Naive B cell (primary cell): ENCODE data around the gene COX5B. TPM values are rescaled to one million over a fixed set of nuclear protein-coding genes. Genes with fewer than 3 reads are reported as not detected.

Experiments
- ATAC-seq, 2 donors: fragments of 150-1000 bp; cut with Tn5 transposase; 2 replicates each; pipeline ENCODE4 v1.10.0; 2021; ENCODE audit warnings: low read depth in 2 of 2, mild to moderate bottlenecking in 2 of 2, moderate library complexity in 2 of 2
- DNase-seq: peaks from one replicate; pipeline ENCODE4 v3.0.0; 2022
- H3K27ac Mint-ChIP-seq, 6 donors: one replicate each; pipeline ENCODE4 v1.8.0; 2020 to 2022; ENCODE audit warnings: mild to moderate bottlenecking in 6 of 6, mixed read lengths in 6 of 6, moderate library complexity in 5 of 6, inconsistent platforms in 2 of 6
- H3K27me3 Mint-ChIP-seq, 3 donors: one replicate each; pipeline ENCODE4 v1.8.0; 2021 to 2022; ENCODE audit warnings: mixed read lengths in 3 of 3, mild to moderate bottlenecking in 1 of 3
- H3K36me3 Mint-ChIP-seq, 2 donors: one replicate each; pipeline ENCODE4 v1.8.0; 2020 to 2022; ENCODE audit warnings: mixed read lengths in 2 of 2, inconsistent platforms in 1 of 2, mild to moderate bottlenecking in 1 of 2
- H3K4me1 Mint-ChIP-seq, 3 donors: one replicate each; pipeline ENCODE4 v1.8.0; 2020 to 2022; ENCODE audit warnings: mixed read lengths in 3 of 3, inconsistent platforms in 1 of 3, mild to moderate bottlenecking in 1 of 3, moderate library complexity in 1 of 3
- H3K4me3 Mint-ChIP-seq, 8 donors: one replicate each; pipeline ENCODE4 v1.8.0; 2020 to 2022; ENCODE audit warnings: mild to moderate bottlenecking in 8 of 8, mixed read lengths in 8 of 8, moderate library complexity in 8 of 8, inconsistent platforms in 2 of 8
- H3K9me3 Mint-ChIP-seq, 7 donors: one replicate each; pipeline ENCODE4 v1.8.0; 2020 to 2022; ENCODE audit warnings: mixed read lengths in 7 of 7, mild to moderate bottlenecking in 5 of 7, inconsistent platforms in 2 of 7, moderate library complexity in 1 of 7
- polyA plus RNA-seq, 6 donors: library from polyadenylated mRNA; unstranded; fragments of 300-500 nt; fragmentation: Illumina TruSeq; gene quantifications; one replicate each; pipeline ENCODE4 v1.2.3, GENCODE V29; 2021; ENCODE audit warnings: low read depth in 6 of 6

The COX5B gene
- polyA plus RNA-seq, 6 donors from 2014 or later = 280 to 362 (median 320) TPM

DNA sequence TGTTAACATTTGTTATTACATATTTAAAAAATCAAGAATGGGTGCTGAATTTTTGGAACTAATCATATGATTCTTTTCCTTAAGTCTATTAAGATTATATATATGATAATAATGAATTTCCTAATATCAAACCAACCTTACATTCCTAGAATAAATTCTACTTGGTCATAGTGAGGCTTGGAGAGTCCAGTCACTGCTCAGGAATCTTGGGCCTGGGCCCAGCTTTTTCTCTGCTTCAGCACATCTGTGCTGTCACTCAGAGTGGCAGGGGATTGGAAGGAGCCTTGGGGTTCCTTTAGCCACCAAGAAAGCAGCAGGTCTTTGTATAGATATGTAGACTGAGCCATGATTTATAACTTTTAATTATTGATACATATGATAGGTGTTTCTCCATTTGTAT, 47.6 kb downstream of the COX5B start:
- Mint-ChIP-seq H3K36me3 (no peaks in the 10 kb centered on the region), H3K27me3 (peaks cover 0 to 4% (median 0%) of the 10 kb centered on the region in 3 donors), H3K27ac (no peak overlapping the region), H3K4me1 (peaks cover 4 to 15% (median 11%) of the 10 kb centered on the region in 3 donors), H3K9me3 (no peaks in the 10 kb centered on the region), H3K4me3 (no peak overlapping the region)
- ATAC-seq = no peak
- DNase-seq = no peak

DNA sequence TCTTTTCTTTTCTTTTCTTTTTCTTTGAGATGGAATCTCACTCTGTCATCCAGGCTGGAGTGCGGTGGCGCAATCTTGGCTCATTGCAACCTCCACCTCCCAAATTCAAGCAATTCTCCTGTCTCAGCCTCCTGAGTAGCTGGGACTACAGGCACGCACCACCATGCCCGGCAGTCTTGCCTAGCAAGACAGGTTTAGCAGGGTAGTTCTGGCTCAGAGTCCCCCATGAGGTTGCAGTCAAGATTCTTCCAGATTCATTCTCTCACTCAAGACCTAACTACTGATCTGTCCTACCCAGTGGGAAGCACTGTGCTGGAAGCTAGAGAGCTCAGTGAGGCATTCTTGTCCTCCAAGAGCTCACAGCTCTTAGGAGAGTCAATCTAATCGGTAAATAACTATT, 49.9 kb downstream of the COX5B start:
- Mint-ChIP-seq H3K4me3 (no peak overlapping the region), H3K4me1 (peaks cover 4 to 23% (median 17%) of the 10 kb centered on the region in 3 donors)
- no peak for ATAC-seq

DNA sequence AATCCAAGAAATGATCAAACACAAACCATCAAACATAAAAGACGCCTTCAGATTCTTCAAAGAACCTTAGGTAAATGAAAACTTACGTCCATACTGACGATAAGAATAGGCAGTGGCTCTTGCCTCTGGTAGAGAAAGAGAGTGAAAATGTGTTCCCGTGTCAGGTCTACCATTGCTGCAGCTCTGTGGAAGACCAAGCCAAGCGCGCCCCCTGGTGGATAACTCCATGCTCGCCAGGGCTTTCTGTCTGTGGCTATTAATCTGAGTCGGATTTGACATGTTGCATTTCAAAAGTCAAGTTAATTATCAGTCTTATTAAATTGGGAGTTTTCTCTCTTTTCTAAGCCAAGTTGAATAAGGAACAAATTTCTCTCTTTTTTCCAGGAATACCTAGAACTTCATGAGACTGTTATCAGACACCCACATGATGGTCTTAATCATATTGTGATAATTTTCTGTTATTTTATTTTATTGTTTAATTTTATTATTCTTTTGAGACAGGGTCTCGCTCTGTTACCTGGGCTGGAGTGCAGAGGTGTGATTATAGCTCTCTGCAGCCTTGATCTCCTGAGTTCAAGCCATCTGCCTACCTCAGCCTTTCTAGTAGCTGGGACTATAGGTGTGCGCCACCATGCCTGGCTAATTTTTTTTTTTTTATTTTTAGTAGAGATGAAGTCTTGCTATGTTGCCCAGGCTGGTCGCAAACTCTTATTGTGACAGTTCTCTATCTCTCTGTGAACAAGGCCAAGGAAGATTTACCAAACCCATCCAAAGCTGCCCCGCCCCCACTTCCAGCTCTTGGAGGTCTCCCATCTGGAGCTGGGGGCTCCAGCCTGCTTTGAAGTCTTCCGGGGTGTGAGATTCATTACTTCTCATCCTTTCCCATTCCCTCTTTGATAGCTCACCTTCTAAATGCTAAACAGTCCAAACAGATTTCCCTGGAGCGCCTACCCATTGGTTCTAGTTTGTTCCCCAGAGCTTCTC, 51.7 kb downstream of the COX5B start:
- peak overlapping the region in 1 of 6 donors; percentile 66 for H3K27ac Mint-ChIP-seq
- peaks cover 4 to 14% (median 13%) of the 10 kb centered on the region in 3 donors for H3K4me1 Mint-ChIP-seq
- DNase-seq = peak; percentile 81
- peaks cover 0 to 4% (median 0%) of the 10 kb centered on the region in 3 donors for H3K27me3 Mint-ChIP-seq
- no peaks in the 10 kb centered on the region for H3K36me3 Mint-ChIP-seq
- H3K9me3 Mint-ChIP-seq = no peaks in the 10 kb centered on the region
- H3K4me3 Mint-ChIP-seq = peak overlapping the region in 3 of 8 donors; percentile 30 to 72 (median 64)
- peak; percentile 93 to 96 for ATAC-seq

More for the DNA sequence above, 49.9 kb downstream of the COX5B start:
- no peak for DNase-seq
- H3K27ac Mint-ChIP-seq = peak overlapping the region in 2 of 6 donors; percentile 32 to 77
- H3K9me3 Mint-ChIP-seq = no peaks in the 10 kb centered on the region
- H3K36me3 Mint-ChIP-seq = no peaks in the 10 kb centered on the region
- peaks cover 0 to 4% (median 0%) of the 10 kb centered on the region in 3 donors for H3K27me3 Mint-ChIP-seq

Other genes starting within 250 kb of the COX5B start
- gene ANKRD36B, start 56.2 kb upstream of the COX5B start, polyA plus RNA-seq = 10 to 100 TPM in 4 of 6 donors, 1 to 10 TPM in 2; 4.2 to 28.7 (median 10.5) TPM
- gene ACTR1B, start 18.0 kb downstream of the COX5B start, polyA plus RNA-seq = 10 to 100 TPM in 4 of 6 donors, 1 to 10 TPM in 2; 8.7 to 13.9 (median 10.8) TPM
- 1 to 10 TPM in 2 of 6 donors, under 1 TPM in 1, not detected in 3; 0.60 to 2.5 (median 1.3) TPM for gene C2orf92, start 23.7 kb downstream of the COX5B start, polyA plus RNA-seq
- gene ZAP70, start 67.5 kb downstream of the COX5B start, polyA plus RNA-seq = 1 to 10 TPM; 1.6 to 3.6 (median 2.6) TPM